ENCODE data around the gene TOP3B. TPM values are rescaled to one million over a fixed set of nuclear protein-coding genes. Genes with fewer than 3 reads are reported as not detected.

TOP3B gene
- polyA plus RNA-seq, 4 donors = 12.0 to 26.9 (median 14.5) TPM

DNA sequence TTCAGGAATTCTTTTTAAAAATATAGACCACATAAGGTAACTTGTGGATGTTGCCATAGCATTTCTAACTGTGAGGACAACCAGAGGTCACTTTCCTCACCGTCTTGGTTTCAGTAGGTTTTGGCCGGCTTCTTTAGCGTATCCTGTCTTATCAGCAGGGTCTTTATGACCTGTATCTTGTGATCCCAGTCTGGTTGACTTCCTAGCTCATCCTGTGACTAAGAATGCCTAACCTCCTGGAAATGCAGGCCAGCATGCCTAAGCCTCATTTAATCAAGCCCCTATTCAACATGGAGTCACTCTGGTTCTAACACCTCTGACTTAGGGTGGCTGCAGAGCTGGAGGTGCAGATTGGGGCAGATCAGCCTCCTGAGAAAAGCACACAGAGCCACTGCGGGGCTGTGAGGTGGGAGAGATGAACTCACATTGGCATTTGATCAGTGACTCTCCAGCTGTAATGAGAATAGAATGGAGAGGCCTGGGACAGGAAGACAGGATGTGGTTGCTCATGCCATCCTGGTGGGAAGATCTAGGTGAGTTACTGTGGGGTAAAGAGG is 41.1 kb upstream of the TOP3B start:
- H3K27me3 ChIP-seq (ENCODE audit: control insufficient read depth in 3 of 3, insufficient read depth in 3 of 3, low read length in 3 of 3) = no peaks in the 10 kb centered on the region
- H3K36me3 ChIP-seq (ENCODE audit: control insufficient read depth in 3 of 3, insufficient read depth in 2 of 3, low read depth in 1 of 3, low read length in 3 of 3) = no peaks in the 10 kb centered on the region
- no peaks in the 10 kb centered on the region for H3K9me3 ChIP-seq (ENCODE audit: control insufficient read depth in 2 of 2, insufficient read depth in 1 of 2, low read depth in 1 of 2, low read length in 1 of 2)
- no peak overlapping the region for H3K27ac ChIP-seq (ENCODE audit: low read depth in 1 of 3, low read length in 2 of 3)
- FAIRE-seq (no peak), DNase-seq (no peak)
- H3K4me3 ChIP-seq (ENCODE audit: low read depth in 1 of 3, low read length in 3 of 3) = no peak overlapping the region
- no peaks in the 10 kb centered on the region for H3K4me1 ChIP-seq (ENCODE audit: control insufficient read depth in 3 of 3, insufficient read depth in 2 of 3, low read depth in 1 of 3, low read length in 2 of 3)
- 77 to 85% (median 82%) methylated on average over 4 of the region's 4 CpGs for WGBS, 3 donors

DNA sequence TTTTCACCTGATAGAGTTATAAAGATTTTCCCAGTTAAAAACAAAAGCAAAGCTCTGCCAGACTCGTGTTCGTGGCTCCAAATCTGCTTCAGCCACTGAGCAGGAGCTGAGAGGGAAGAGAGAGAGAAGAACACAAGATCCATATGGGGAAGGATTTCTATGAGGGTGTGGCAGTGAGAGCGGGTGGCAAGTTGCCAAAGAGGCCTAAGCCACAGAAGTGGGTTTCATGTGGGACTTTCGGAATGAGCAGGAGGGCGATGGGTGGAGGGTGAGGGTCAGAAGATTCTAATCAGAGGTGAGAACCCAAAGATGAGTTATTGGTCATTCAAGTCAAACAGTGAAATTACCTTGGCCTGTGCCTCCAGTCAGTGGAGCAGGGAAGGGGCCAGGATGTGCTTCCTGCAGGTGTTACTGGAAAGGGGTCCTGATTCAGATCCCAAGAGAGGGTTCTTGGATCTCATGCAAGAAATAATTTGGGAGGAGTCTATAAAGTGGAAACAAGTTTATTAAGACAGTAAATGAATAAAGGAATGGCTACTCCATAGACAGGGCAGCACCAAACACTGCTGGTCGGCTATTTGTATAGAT is 40.5 kb upstream of the TOP3B start:
- DNase-seq = no peak
- no peaks in the 10 kb centered on the region for H3K27me3 ChIP-seq (ENCODE audit: control insufficient read depth in 3 of 3, insufficient read depth in 3 of 3, low read length in 3 of 3)
- H3K4me1 ChIP-seq (ENCODE audit: control insufficient read depth in 3 of 3, insufficient read depth in 2 of 3, low read depth in 1 of 3, low read length in 2 of 3) = no peaks in the 10 kb centered on the region
- H3K4me3 ChIP-seq (ENCODE audit: low read depth in 1 of 3, low read length in 3 of 3) = no peak overlapping the region
- no peak for FAIRE-seq
- no peaks in the 10 kb centered on the region for H3K9me3 ChIP-seq (ENCODE audit: control insufficient read depth in 2 of 2, insufficient read depth in 1 of 2, low read depth in 1 of 2, low read length in 1 of 2)
- H3K36me3 ChIP-seq (ENCODE audit: control insufficient read depth in 3 of 3, insufficient read depth in 2 of 3, low read depth in 1 of 3, low read length in 3 of 3) = no peaks in the 10 kb centered on the region
- H3K27ac ChIP-seq (ENCODE audit: low read depth in 1 of 3, low read length in 2 of 3) = no peak overlapping the region
- WGBS, 3 donors = 60 to 66% (median 63%) methylated on average over 6 of the region's 6 CpGs

DNA sequence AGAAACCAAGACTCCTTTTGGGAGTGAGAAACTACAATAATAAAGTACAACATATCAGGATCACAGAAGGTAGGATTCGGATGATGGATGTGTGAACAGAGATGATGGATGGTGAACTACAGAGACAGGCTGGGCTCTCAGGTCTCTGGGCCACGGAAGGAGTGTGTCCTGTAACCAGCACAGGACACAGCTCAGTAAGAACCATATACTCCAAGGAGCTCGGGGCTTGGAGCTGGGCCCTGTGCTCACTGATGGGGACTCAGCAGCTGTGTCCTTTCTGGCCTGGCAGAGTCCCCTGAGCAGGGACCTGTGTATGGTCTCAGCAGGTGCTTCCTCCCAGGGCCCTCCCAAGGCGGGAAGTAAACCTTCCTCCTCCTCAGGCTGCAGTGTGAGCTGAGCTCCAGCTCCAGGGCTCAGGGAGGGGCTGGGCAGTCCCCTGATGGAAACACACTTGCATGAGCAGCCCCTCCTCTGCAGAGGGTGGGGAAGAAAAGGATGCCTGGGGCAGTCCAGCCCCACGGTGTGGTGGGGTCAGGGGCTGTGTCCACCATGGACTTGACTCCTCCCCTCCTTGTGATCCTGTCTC is 39.8 kb upstream of the TOP3B start:
- FAIRE-seq (no peak), DNase-seq (no peak)
- Histone ChIP-seq H3K4me3 (ENCODE audit: low read depth in 1 of 3, low read length in 3 of 3) (no peak overlapping the region), H3K27ac (ENCODE audit: low read depth in 1 of 3, low read length in 2 of 3) (no peak overlapping the region), H3K27me3 (ENCODE audit: control insufficient read depth in 3 of 3, insufficient read depth in 3 of 3, low read length in 3 of 3) (no peaks in the 10 kb centered on the region), H3K4me1 (ENCODE audit: control insufficient read depth in 3 of 3, insufficient read depth in 2 of 3, low read depth in 1 of 3, low read length in 2 of 3) (no peaks in the 10 kb centered on the region), H3K36me3 (ENCODE audit: control insufficient read depth in 3 of 3, insufficient read depth in 2 of 3, low read depth in 1 of 3, low read length in 3 of 3) (no peaks in the 10 kb centered on the region), H3K9me3 (ENCODE audit: control insufficient read depth in 2 of 2, insufficient read depth in 1 of 2, low read depth in 1 of 2, low read length in 1 of 2) (no peaks in the 10 kb centered on the region)
- 54 to 58% (median 56%) methylated on average over 5 of the region's 5 CpGs for WGBS, 3 donors

DNA sequence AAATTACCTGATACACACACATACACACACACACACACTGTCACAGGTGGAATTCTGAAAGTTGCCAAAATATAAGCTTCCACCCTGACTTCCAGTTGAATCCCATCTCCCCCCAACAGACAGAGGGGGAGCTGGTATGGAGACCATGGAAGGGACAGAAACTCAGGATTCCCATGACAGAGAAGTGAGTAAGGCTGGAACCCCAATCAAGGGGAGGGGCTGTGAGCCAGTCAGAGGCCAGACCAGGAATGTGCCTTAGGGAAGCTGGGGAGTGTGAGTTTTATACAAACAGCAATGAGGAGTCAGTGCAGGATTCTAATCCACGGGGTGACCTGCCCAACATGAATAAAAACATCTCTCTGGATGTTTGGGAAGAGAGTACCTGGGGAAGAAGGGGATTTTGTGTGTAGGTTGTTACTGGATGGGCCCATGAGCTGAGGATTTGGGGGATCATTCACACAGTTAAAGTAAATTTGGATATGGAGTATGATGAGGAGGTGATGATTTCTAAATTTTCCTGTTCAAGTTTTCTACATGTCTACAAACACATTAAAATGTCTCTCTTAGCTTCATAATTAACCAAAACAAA is 38.7 kb upstream of the TOP3B start:
- Histone ChIP-seq H3K9me3 (ENCODE audit: control insufficient read depth in 2 of 2, insufficient read depth in 1 of 2, low read depth in 1 of 2, low read length in 1 of 2) (no peaks in the 10 kb centered on the region), H3K4me1 (ENCODE audit: control insufficient read depth in 3 of 3, insufficient read depth in 2 of 3, low read depth in 1 of 3, low read length in 2 of 3) (no peaks in the 10 kb centered on the region), H3K4me3 (ENCODE audit: low read depth in 1 of 3, low read length in 3 of 3) (no peak overlapping the region), H3K27ac (ENCODE audit: low read depth in 1 of 3, low read length in 2 of 3) (no peak overlapping the region), H3K27me3 (ENCODE audit: control insufficient read depth in 3 of 3, insufficient read depth in 3 of 3, low read length in 3 of 3) (no peaks in the 10 kb centered on the region), H3K36me3 (ENCODE audit: control insufficient read depth in 3 of 3, insufficient read depth in 2 of 3, low read depth in 1 of 3, low read length in 3 of 3) (no peaks in the 10 kb centered on the region)
- 35 to 47% (median 35%) methylated on average over 1 of the region's 1 CpG for WGBS, 3 donors
- DNase-seq (no peak), FAIRE-seq (no peak)

DNA sequence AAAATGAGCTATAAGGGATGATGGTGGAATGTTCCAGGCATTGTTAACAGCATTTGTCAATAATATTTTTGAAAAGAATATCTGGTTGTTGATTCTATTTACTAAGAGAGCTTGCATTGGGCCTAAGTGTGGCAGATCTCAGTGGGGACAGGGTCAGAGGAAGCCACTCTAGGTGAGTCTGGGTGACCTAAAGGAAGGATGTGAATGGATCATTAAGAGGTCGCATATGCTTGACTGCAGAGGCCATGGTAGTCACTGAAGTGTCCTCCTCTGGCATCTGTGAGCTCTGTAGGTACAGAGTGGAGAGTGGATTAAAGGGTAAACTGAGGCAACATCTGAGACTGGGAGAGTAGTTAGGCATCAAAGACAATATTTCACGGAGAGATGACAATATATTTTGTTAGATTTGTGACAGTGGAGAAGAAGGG is 37.9 kb upstream of the TOP3B start:
- Histone ChIP-seq H3K27me3 (ENCODE audit: control insufficient read depth in 3 of 3, insufficient read depth in 3 of 3, low read length in 3 of 3) (no peaks in the 10 kb centered on the region), H3K27ac (ENCODE audit: low read depth in 1 of 3, low read length in 2 of 3) (no peak overlapping the region), H3K9me3 (ENCODE audit: control insufficient read depth in 2 of 2, insufficient read depth in 1 of 2, low read depth in 1 of 2, low read length in 1 of 2) (no peaks in the 10 kb centered on the region), H3K36me3 (ENCODE audit: control insufficient read depth in 3 of 3, insufficient read depth in 2 of 3, low read depth in 1 of 3, low read length in 3 of 3) (no peaks in the 10 kb centered on the region), H3K4me1 (ENCODE audit: control insufficient read depth in 3 of 3, insufficient read depth in 2 of 3, low read depth in 1 of 3, low read length in 2 of 3) (no peaks in the 10 kb centered on the region), H3K4me3 (ENCODE audit: low read depth in 1 of 3, low read length in 3 of 3) (no peak overlapping the region)
- FAIRE-seq (no peak), DNase-seq (no peak)
- 77 to 84% (median 81%) methylated on average over 2 of the region's 2 CpGs for WGBS, 3 donors

DNA sequence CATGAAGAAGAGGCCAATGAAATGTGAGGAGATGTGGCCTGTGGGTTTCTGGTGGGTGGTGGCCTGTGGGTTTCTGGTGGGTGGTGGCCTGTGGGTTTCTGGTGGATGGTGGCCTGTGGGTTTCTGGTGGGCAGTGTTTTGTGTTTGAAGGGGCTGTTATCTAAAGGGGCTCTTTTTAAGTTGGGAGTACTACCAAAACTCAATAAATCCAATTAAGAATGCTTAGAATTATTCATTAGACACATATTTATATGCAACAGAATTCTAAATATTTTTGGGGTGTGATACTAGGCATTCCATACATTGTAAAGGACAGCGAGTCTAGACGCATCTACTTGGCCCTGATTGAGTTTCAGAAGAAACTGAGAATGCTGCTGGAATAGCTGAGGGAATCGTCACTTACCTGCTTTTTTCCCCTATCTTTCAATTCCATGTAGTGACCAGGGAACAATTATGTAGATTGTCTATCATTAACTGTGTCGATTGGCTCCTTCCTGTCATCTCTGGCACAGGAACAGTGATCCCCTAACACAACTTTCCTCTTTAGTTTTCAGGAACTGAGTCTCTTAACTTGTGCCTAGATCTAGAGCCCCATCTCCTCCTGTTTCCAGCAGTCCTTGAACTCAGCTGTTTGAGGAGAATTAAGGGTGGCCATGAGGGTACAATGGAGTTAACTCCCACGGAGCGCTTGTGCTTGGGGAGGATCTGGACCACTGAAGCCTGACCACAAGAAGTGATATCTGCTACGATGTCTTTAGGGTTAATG is 37.3 kb upstream of the TOP3B start:
- FAIRE-seq (no peak), DNase-seq (no peak)
- 78 to 85% (median 84%) methylated on average over 7 of the region's 7 CpGs for WGBS, 3 donors

DNA sequence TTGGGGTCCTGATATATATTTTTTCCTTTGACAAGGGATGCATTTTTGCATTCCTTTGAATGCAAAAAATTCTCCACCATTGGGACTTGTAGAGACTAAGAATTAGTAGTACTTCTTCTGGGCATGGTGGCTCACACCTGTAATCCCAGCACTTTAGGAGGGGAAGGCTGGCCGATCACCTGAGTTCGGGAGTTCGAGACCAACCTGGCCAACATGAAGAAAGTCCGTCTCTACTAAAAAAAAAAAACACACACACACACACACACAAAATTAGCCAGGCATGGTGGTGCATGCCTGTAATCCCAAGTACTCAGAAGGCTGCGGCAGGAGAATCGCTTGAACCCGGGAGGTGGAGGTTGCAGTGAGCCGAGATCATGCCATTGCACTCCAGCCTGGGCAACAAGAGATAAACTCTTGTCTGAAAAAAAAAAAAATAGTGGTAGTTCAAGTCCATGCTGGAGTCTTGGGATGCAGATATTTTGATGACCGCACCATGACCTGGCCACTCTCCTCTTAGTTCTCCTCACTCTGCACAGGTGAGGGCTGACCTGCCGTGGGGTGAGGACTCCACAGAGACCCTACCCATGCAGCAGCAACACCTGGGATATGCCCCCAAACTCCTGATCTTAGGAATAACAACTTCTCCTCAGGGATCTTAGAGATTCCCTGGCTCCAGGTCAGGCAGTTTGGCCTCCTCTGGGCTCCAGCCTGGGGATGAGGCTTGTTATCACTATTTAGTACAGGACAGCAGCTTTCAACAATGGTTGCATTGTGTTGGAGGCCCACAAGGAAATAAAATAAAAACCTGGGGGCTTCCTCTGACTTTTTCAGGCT is 36.5 kb upstream of the TOP3B start:
- Histone ChIP-seq H3K4me3 (ENCODE audit: low read depth in 1 of 3, low read length in 3 of 3) (no peak overlapping the region), H3K4me1 (ENCODE audit: control insufficient read depth in 3 of 3, insufficient read depth in 2 of 3, low read depth in 1 of 3, low read length in 2 of 3) (no peaks in the 10 kb centered on the region), H3K27me3 (ENCODE audit: control insufficient read depth in 3 of 3, insufficient read depth in 3 of 3, low read length in 3 of 3) (no peaks in the 10 kb centered on the region), H3K27ac (ENCODE audit: low read depth in 1 of 3, low read length in 2 of 3) (no peak overlapping the region), H3K36me3 (ENCODE audit: control insufficient read depth in 3 of 3, insufficient read depth in 2 of 3, low read depth in 1 of 3, low read length in 3 of 3) (no peaks in the 10 kb centered on the region), H3K9me3 (ENCODE audit: control insufficient read depth in 2 of 2, insufficient read depth in 1 of 2, low read depth in 1 of 2, low read length in 1 of 2) (no peaks in the 10 kb centered on the region)
- WGBS, 3 donors = 93 to 97% (median 94%) methylated on average over 10 of the region's 10 CpGs
- DNase-seq (no peak), FAIRE-seq (no peak)

More for the DNA sequence above, 37.3 kb upstream of the TOP3B start:
- no peaks in the 10 kb centered on the region for H3K36me3 ChIP-seq (ENCODE audit: control insufficient read depth in 3 of 3, insufficient read depth in 2 of 3, low read depth in 1 of 3, low read length in 3 of 3)
- no peaks in the 10 kb centered on the region for H3K27me3 ChIP-seq (ENCODE audit: control insufficient read depth in 3 of 3, insufficient read depth in 3 of 3, low read length in 3 of 3)
- no peak overlapping the region for H3K4me3 ChIP-seq (ENCODE audit: low read depth in 1 of 3, low read length in 3 of 3)
- no peak overlapping the region for H3K27ac ChIP-seq (ENCODE audit: low read depth in 1 of 3, low read length in 2 of 3)
- H3K4me1 ChIP-seq (ENCODE audit: control insufficient read depth in 3 of 3, insufficient read depth in 2 of 3, low read depth in 1 of 3, low read length in 2 of 3) = no peaks in the 10 kb centered on the region
- H3K9me3 ChIP-seq (ENCODE audit: control insufficient read depth in 2 of 2, insufficient read depth in 1 of 2, low read depth in 1 of 2, low read length in 1 of 2) = no peaks in the 10 kb centered on the region

DNA sequence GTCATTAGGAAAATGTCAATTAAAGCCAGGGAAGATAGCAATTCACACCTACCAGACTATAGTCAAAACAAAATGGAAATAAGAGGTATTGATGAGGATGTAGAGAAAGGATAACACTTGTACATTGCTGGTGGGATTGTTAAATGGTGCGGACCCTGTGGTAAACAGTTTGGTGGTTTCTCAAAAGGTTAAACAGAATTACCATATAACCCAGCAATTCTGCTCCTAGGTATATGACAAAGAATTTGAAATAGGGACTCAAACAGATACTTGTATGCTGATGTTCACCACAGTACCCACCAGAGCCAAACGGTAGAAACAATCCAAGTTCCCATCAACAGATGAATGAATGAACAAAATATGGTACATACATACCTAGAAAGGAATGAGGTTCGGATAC is 33.0 kb upstream of the TOP3B start:
- DNase-seq (no peak), FAIRE-seq (no peak)
- Histone ChIP-seq H3K9me3 (ENCODE audit: control insufficient read depth in 2 of 2, insufficient read depth in 1 of 2, low read depth in 1 of 2, low read length in 1 of 2) (no peaks in the 10 kb centered on the region), H3K27me3 (ENCODE audit: control insufficient read depth in 3 of 3, insufficient read depth in 3 of 3, low read length in 3 of 3) (no peaks in the 10 kb centered on the region), H3K4me1 (ENCODE audit: control insufficient read depth in 3 of 3, insufficient read depth in 2 of 3, low read depth in 1 of 3, low read length in 2 of 3) (no peaks in the 10 kb centered on the region), H3K4me3 (ENCODE audit: low read depth in 1 of 3, low read length in 3 of 3) (no peak overlapping the region), H3K36me3 (ENCODE audit: control insufficient read depth in 3 of 3, insufficient read depth in 2 of 3, low read depth in 1 of 3, low read length in 3 of 3) (no peaks in the 10 kb centered on the region), H3K27ac (ENCODE audit: low read depth in 1 of 3, low read length in 2 of 3) (no peak overlapping the region)
- WGBS, 3 donors = 77 to 85% (median 81%) methylated on average over 3 of the region's 3 CpGs

Data from small intestine (tissue), 7 donors.